GM19455 (cell line): ENCODE results near the gene EIF2S3.
"Not testable (repeated sequence)": the region's sequence is repeated elsewhere in the genome, so short reads cannot be mapped to it uniquely, and the experiment has no call there.

Source experiments
- ATAC-seq: cut with Tn5 transposase; IDR thresholded peaks from one replicate; pipeline ENCODE4 v1.9.1; 2021; ENCODE audit not compliant: unreplicated experiment

The EIF2S3 gene

GRCh38 chrX:24049643-24050042, 5.1 kb upstream of the EIF2S3 start:
- ATAC-seq, result not testable (repeated sequence)

- not testable (repeated sequence) for ATAC-seq
These were observed 4.0 kb upstream of the EIF2S3 start for GRCh38 chrX:24050522-24051318.

GRCh38 chrX:24055043-24055356, 244 bp downstream of the EIF2S3 start:
- peak; percentile 18 for ATAC-seq

GRCh38 chrX:24063488-24063887, 8.7 kb downstream of the EIF2S3 start:
- ATAC-seq, result no peak

- ATAC-seq, result no peak
These were observed 15.1 kb downstream of the EIF2S3 start for GRCh38 chrX:24069877-24070276.

GRCh38 chrX:24079411-24079810, 24.7 kb downstream of the EIF2S3 start:
- ATAC-seq, result no peak

GRCh38 chrX:24080245-24080644, 25.5 kb downstream of the EIF2S3 start:
- ATAC-seq, result not testable (repeated sequence)

GRCh38 chrX:24080704-24081103, 25.9 kb downstream of the EIF2S3 start:
- ATAC-seq, result no peak

GRCh38 chrX:24081661-24082154, 27.0 kb downstream of the EIF2S3 start:
- no peak for ATAC-seq

GRCh38 chrX:24082447-24082846, 27.7 kb downstream of the EIF2S3 start:
- ATAC-seq, result no peak

- no peak for ATAC-seq
These were observed 30.3 kb downstream of the EIF2S3 start for GRCh38 chrX:24085101-24085500.

GRCh38 chrX:24090300-24091200, 35.8 kb downstream of the EIF2S3 start:
- ATAC-seq, result no peak

GRCh38 chrX:24093746-24094145, 39.0 kb downstream of the EIF2S3 start:
- ATAC-seq, result no peak

- no peak for ATAC-seq
These were observed 43.0 kb downstream of the EIF2S3 start for GRCh38 chrX:24097741-24098260.

- no peak for ATAC-seq
These were observed 44.2 kb downstream of the EIF2S3 start for GRCh38 chrX:24098932-24099331.

GRCh38 chrX:24099394-24099793, 44.6 kb downstream of the EIF2S3 start:
- no peak for ATAC-seq

- no peak for ATAC-seq
These were observed 46.0 kb downstream of the EIF2S3 start for GRCh38 chrX:24100713-24101112.

- no peak for ATAC-seq
These were observed 55.3 kb downstream of the EIF2S3 start for GRCh38 chrX:24110069-24110468.

- no peak for ATAC-seq
These were observed 58.4 kb downstream of the EIF2S3 start for GRCh38 chrX:24113181-24113580.

- ATAC-seq, result no peak
These were observed 62.5 kb downstream of the EIF2S3 start for GRCh38 chrX:24117258-24117657.

GRCh38 chrX:24124244-24124799, 69.6 kb downstream of the EIF2S3 start:
- ATAC-seq, result no peak
